Peyer's patch (tissue), 4 donors: Measurements from ENCODE around the gene ATRN. TPM values are rescaled to one million over a fixed set of nuclear protein-coding genes. Genes with fewer than 3 reads are reported as not detected.

Experiments used
- DNase-seq, 3 donors: peaks; one replicate each; pipeline ENCODE4 v3.0.0-alpha.2; 2017 to 2019
- H3K27ac ChIP-seq, 4 donors: fragments of 200-600 bp; sonication (generic); one replicate each; pipeline ENCODE4 v1.5.1; 2016 to 2019
- H3K27me3 ChIP-seq, 2 donors: fragments of 200-600 bp; sonication (generic); one replicate each; pipeline ENCODE4 v1.5.1; 2019
- H3K36me3 ChIP-seq, 3 donors: fragments of 200-600 bp; sonication (generic); one replicate each; pipeline ENCODE4 v1.5.1; 2016 to 2019
- H3K4me1 ChIP-seq, 4 donors: fragments of 200-600 bp; sonication (generic); one replicate each; pipeline ENCODE4 v1.5.1; 2016 to 2019
- H3K4me3 ChIP-seq, 4 donors: fragments of 200-600 bp; sonication (generic); 1 replicate in 3 of 4; 2 replicates in 1 of 4; pipeline ENCODE4 v1.5.1; 2016 to 2019; ENCODE audit warnings: mild to moderate bottlenecking in 1 of 4
- H3K9me3 ChIP-seq, 4 donors: fragments of 200-600 bp; sonication (generic); one replicate each; pipeline ENCODE4 v1.5.1; 2016 to 2019; ENCODE audit warnings: mild to moderate bottlenecking in 1 of 4
- POLR2A ChIP-seq, 2 donors: fragments of 450-650 bp; IDR thresholded peaks; one replicate each; pipeline ENCODE4 v1.5.1; 2017; ENCODE audit warnings: antibody characterized with exemption in 2 of 2, mild to moderate bottlenecking in 2 of 2, moderate library complexity in 2 of 2
- total RNA-seq, 4 donors: library from RNA; depleted of rRNA; stranded (reverse); fragments of >200 nt; gene quantifications; one replicate each; pipeline ENCODE4 v1.1.0, GENCODE V29; 2016
- TF ChIP-seq, protein P1 (sequence below), 6 experiments: fragments of 450-650 bp in 4 of 6; fragments of 200-600 bp in 2 of 6; sonication (generic) in 1 of 6; IDR thresholded peaks; one replicate each; pipeline ENCODE4 v1.5.1; 2017 to 2019; ENCODE audit warnings: antibody characterized with exemption in 6 of 6, mild to moderate bottlenecking in 3 of 6, moderate library complexity in 1 of 6

The ATRN gene
- total RNA-seq, 4 donors from 2014 or later = 14.9 to 99.5 (median 54.9) TPM

GRCh38 chr20:3646067-3646440 is 175.2 kb downstream of the ATRN start:
- Histone ChIP-seq H3K36me3 (peaks cover 0 to 70% (median 0%) of the 10 kb centered on the region in 3 donors), H3K27me3 (no peaks in the 10 kb centered on the region)
- TF ChIP-seq, protein P1, sequence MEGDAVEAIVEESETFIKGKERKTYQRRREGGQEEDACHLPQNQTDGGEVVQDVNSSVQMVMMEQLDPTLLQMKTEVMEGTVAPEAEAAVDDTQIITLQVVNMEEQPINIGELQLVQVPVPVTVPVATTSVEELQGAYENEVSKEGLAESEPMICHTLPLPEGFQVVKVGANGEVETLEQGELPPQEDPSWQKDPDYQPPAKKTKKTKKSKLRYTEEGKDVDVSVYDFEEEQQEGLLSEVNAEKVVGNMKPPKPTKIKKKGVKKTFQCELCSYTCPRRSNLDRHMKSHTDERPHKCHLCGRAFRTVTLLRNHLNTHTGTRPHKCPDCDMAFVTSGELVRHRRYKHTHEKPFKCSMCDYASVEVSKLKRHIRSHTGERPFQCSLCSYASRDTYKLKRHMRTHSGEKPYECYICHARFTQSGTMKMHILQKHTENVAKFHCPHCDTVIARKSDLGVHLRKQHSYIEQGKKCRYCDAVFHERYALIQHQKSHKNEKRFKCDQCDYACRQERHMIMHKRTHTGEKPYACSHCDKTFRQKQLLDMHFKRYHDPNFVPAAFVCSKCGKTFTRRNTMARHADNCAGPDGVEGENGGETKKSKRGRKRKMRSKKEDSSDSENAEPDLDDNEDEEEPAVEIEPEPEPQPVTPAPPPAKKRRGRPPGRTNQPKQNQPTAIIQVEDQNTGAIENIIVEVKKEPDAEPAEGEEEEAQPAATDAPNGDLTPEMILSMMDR (IDR thresholded peaks at IDR 0.05) = no peak

GRCh38 chr20:3646651-3647050 is 175.8 kb downstream of the ATRN start:
- TF ChIP-seq POLR2A (IDR thresholded peaks at IDR 0.05) = no peak
- TF ChIP-seq, protein P1 (IDR thresholded peaks at IDR 0.05) = no peak
- Histone ChIP-seq H3K9me3 (no peaks in the 10 kb centered on the region), H3K27me3 (no peaks in the 10 kb centered on the region), H3K4me1 (no peaks in the 10 kb centered on the region), H3K4me3 (no peak overlapping the region), H3K36me3 (peaks cover 0 to 70% (median 0%) of the 10 kb centered on the region in 3 donors), H3K27ac (no peak overlapping the region)
- no peak for DNase-seq

More at GRCh38 chr20:3646067-3646440, 175.2 kb downstream of the ATRN start:
- Histone ChIP-seq H3K27ac (no peak overlapping the region), H3K4me3 (no peak overlapping the region), H3K4me1 (no peaks in the 10 kb centered on the region), H3K9me3 (no peaks in the 10 kb centered on the region)
- DNase-seq = no peak

GRCh38 chr20:3647473-3647872 is 176.7 kb downstream of the ATRN start:
- Histone ChIP-seq H3K36me3 (peaks cover 0 to 62% (median 0%) of the 10 kb centered on the region in 3 donors), H3K4me1 (no peaks in the 10 kb centered on the region), H3K27me3 (no peaks in the 10 kb centered on the region), H3K27ac (no peak overlapping the region), H3K4me3 (no peak overlapping the region), H3K9me3 (no peaks in the 10 kb centered on the region)
- no peak for DNase-seq
- TF ChIP-seq POLR2A (IDR thresholded peaks at IDR 0.05) = no peak
- TF ChIP-seq, protein P1 (IDR thresholded peaks at IDR 0.05) = no peak

GRCh38 chr20:3648951-3649350 is 178.1 kb downstream of the ATRN start:
- Histone ChIP-seq H3K36me3 (peaks cover 0 to 52% (median 0%) of the 10 kb centered on the region in 3 donors), H3K4me3 (no peak overlapping the region), H3K4me1 (no peaks in the 10 kb centered on the region), H3K27me3 (no peaks in the 10 kb centered on the region), H3K27ac (no peak overlapping the region), H3K9me3 (no peaks in the 10 kb centered on the region)
- TF ChIP-seq, protein P1 (IDR thresholded peaks at IDR 0.05) = no peak
- no peak for TF ChIP-seq POLR2A (IDR thresholded peaks at IDR 0.05)
- DNase-seq = no peak

GRCh38 chr20:3651204-3651962 is 180.6 kb downstream of the ATRN start:
- Histone ChIP-seq H3K4me1 (no peaks in the 10 kb centered on the region), H3K9me3 (no peaks in the 10 kb centered on the region), H3K36me3 (peaks cover 0 to 28% (median 0%) of the 10 kb centered on the region in 3 donors), H3K27ac (no peak overlapping the region), H3K27me3 (no peaks in the 10 kb centered on the region), H3K4me3 (no peak overlapping the region)
- DNase-seq = peak in 1 of 3 donors; percentile 31
- TF ChIP-seq, protein P1 (IDR thresholded peaks at IDR 0.05) = no peak
- no peak for TF ChIP-seq POLR2A (IDR thresholded peaks at IDR 0.05)
